SK-N-SH treated with all-trans-retinoic acid at 6 μM for 48 hours (cell line): ENCODE results near the gene PIWIL1.

Experiments used
- ATAC-seq: fragments of 200-7000 bp; cut with Tn5 transposase; 3 replicates; pipeline ENCODE4 v1.9.1; 2020; ENCODE audit warnings: mild to moderate bottlenecking, moderate library complexity
- ARNTL ChIP-seq: fragments of 450-650 bp; formaldehyde crosslinking; IDR thresholded peaks from 2 replicates; pipeline ENCODE4 v1.5.0; 2020; ENCODE audit warnings: low read depth, mild to moderate bottlenecking, moderate library complexity, borderline replicate concordance
- BACH2 ChIP-seq: fragments of 250-450 bp; sonication (Bioruptor Pico); IDR thresholded peaks from 2 replicates; pipeline ENCODE4 v1.9.0; 2021; ENCODE audit warnings: mild to moderate bottlenecking, borderline replicate concordance
- CSDC2 ChIP-seq: fragments of 250-450 bp; sonication (Bioruptor Pico); IDR thresholded peaks from 2 replicates; pipeline ENCODE4 v1.5.0; 2020; ENCODE audit warnings: mild to moderate bottlenecking, moderate library complexity
- ESRRG ChIP-seq: fragments of 250-450 bp; sonication (Bioruptor Pico); IDR thresholded peaks from 2 replicates; pipeline ENCODE4 v1.6.1; 2021; ENCODE audit warnings: mild to moderate bottlenecking
- ISL1 ChIP-seq: fragments of 250-450 bp; sonication (Bioruptor Pico); IDR thresholded peaks from 2 replicates; pipeline ENCODE4 v2.1.2; 2022; ENCODE audit warnings: mild to moderate bottlenecking, moderate library complexity
- OSR1 ChIP-seq: fragments of 250-450 bp; sonication (Bioruptor Pico); IDR thresholded peaks from 2 replicates; pipeline ENCODE4 v1.8.0; 2022; ENCODE audit warnings: moderate library complexity, mild to moderate bottlenecking, inconsistent platforms
- PPARA ChIP-seq: fragments of 250-450 bp; sonication (Bioruptor Pico); IDR thresholded peaks from 2 replicates; pipeline ENCODE4 v1.5.0; 2020; ENCODE audit warnings: mild to moderate bottlenecking, borderline replicate concordance
- RARB ChIP-seq: fragments of 250-450 bp; sonication (Bioruptor Pico); IDR thresholded peaks from 2 replicates; pipeline ENCODE4 v1.8.0; 2021; ENCODE audit warnings: mild to moderate bottlenecking, moderate library complexity
- SNAI2 ChIP-seq: fragments of 250-450 bp; sonication (Bioruptor Pico); IDR thresholded peaks from 2 replicates; pipeline ENCODE4 v1.5.0; 2020; ENCODE audit warnings: mild to moderate bottlenecking, moderate library complexity
- TCF4 ChIP-seq: fragments of 250-450 bp; sonication (Bioruptor Pico); IDR thresholded peaks from 2 replicates; pipeline ENCODE4 v1.8.0; 2021; ENCODE audit warnings: mild to moderate bottlenecking, moderate library complexity, borderline replicate concordance
- TOX ChIP-seq: fragments of 250-450 bp; sonication (Bioruptor Pico); IDR thresholded peaks from 2 replicates; pipeline ENCODE4 v1.8.0; 2021; ENCODE audit warnings: mild to moderate bottlenecking, moderate library complexity, borderline replicate concordance
- ZC3H10 ChIP-seq: fragments of 250-450 bp; sonication (Bioruptor Pico); IDR thresholded peaks from 2 replicates; pipeline ENCODE4 v1.5.1; 2021; ENCODE audit warnings: mild to moderate bottlenecking, moderate library complexity
- ZFP30 ChIP-seq: fragments of 450-650 bp; formaldehyde crosslinking; IDR thresholded peaks from 2 replicates; pipeline ENCODE4 v1.5.0; 2022; ENCODE audit warnings: mild to moderate bottlenecking, moderate library complexity
- ZNF565 ChIP-seq: fragments of 450-650 bp; formaldehyde crosslinking; conservative IDR thresholded peaks from 2 replicates; pipeline ENCODE4 v1.5.0; 2020; ENCODE audit warnings: low read depth, mild to moderate bottlenecking, moderate library complexity
- ZNF70 ChIP-seq: fragments of 450-650 bp; formaldehyde crosslinking; IDR thresholded peaks from 2 replicates; pipeline ENCODE4 v1.5.0; 2020; ENCODE audit warnings: mild to moderate bottlenecking, moderate library complexity
- ZNF8 ChIP-seq: fragments of 450-650 bp; formaldehyde crosslinking; IDR thresholded peaks from 2 replicates; pipeline ENCODE4 v1.5.0; 2020; ENCODE audit warnings: mild to moderate bottlenecking, moderate library complexity
- TF ChIP-seq, protein P1 (sequence below): fragments of 250-450 bp; sonication (Bioruptor Pico); IDR thresholded peaks from 2 replicates; pipeline ENCODE4 v1.5.1; 2021; ENCODE audit warnings: mild to moderate bottlenecking, moderate library complexity
- TF ChIP-seq, protein P2 (sequence below): fragments of 250-450 bp; sonication (Bioruptor Pico); IDR thresholded peaks from 2 replicates; pipeline ENCODE4 v1.5.0; 2020; ENCODE audit warnings: mild to moderate bottlenecking, moderate library complexity
- TF ChIP-seq, protein P3 (sequence below): fragments of 250-450 bp; sonication (Bioruptor Pico); IDR thresholded peaks from 2 replicates; pipeline ENCODE4 v1.8.0; 2020; ENCODE audit warnings: mild to moderate bottlenecking, moderate library complexity, borderline replicate concordance
- TF ChIP-seq, protein P4 (sequence below): fragments of 250-450 bp; sonication (Bioruptor Pico); IDR thresholded peaks from 2 replicates; pipeline ENCODE4 v1.8.0; 2021; ENCODE audit warnings: low read depth, mild to moderate bottlenecking, moderate library complexity, borderline replicate concordance
- TF ChIP-seq, protein P5 (sequence below): fragments of 250-450 bp; sonication (Bioruptor Pico); IDR thresholded peaks from 2 replicates; pipeline ENCODE4 v1.5.1; 2020; ENCODE audit warnings: low read depth, mild to moderate bottlenecking, moderate library complexity

The PIWIL1 gene

DNA sequence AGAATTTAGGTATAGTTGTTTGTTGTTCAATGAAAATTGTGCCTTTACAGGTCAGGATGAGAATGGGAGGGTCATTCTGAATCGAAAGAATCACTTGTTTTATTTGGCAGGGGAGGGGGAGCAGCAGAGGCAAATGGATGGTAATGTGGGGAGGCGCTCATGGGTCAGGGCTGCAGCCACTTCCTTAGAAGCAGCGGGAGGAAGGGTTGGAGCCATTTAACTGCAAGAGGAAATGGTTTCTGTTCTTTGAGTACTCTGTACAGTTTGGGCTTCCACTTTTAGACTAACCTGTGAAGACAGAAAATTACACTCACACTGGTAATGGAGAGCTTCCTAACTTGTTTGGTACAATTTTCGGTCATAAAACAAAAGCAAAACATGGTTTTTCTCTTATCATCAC lies 57.2 kb downstream of the PIWIL1 start:
- TF ChIP-seq ZC3H10 (CRISPR knock-in tag) (no peak), TCF4 (CRISPR knock-in tag) (no peak), ZNF70 (CRISPR knock-in tag) (no peak), OSR1 (no peak)
- TF ChIP-seq, protein P1, sequence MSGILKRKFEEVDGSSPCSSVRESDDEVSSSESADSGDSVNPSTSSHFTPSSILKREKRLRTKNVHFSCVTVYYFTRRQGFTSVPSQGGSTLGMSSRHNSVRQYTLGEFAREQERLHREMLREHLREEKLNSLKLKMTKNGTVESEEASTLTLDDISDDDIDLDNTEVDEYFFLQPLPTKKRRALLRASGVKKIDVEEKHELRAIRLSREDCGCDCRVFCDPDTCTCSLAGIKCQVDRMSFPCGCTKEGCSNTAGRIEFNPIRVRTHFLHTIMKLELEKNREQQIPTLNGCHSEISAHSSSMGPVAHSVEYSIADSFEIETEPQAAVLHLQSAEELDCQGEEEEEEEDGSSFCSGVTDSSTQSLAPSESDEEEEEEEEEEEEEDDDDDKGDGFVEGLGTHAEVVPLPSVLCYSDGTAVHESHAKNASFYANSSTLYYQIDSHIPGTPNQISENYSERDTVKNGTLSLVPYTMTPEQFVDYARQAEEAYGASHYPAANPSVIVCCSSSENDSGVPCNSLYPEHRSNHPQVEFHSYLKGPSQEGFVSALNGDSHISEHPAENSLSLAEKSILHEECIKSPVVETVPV (CRISPR knock-in tag): no peak
- TF ChIP-seq, all 23 proteins: peak for 0
- no peak for ATAC-seq

DNA sequence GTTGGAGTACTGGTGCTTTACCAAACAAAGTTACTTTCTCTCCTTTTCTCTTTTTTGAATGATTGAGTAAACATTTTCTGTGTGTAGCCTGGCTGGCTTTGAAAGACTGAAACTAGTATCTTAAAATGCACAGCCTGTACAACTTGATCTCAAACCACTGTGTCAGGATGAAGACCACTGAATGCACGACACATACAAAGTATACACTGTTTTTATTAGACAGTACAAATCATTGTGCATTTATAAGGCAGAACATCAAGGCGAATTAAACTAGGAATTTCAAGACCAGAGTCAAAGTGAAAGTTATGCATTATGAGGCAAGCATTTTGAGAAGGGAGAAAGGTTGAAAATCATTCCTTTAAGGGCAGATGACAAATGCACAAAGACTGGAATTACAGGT lies 59.0 kb downstream of the PIWIL1 start:
- ATAC-seq: no peak
- TF ChIP-seq ARNTL (CRISPR knock-in tag) (no peak), SNAI2 (CRISPR knock-in tag) (no peak), TOX (no peak), PPARA (CRISPR knock-in tag) (no peak), BACH2 (CRISPR knock-in tag) (no peak), CSDC2 (CRISPR knock-in tag) (no peak), ZFP30 (no peak), ZNF8 (CRISPR knock-in tag) (no peak), ZNF565 (CRISPR knock-in tag) (no peak), ZC3H10 (CRISPR knock-in tag) (no peak)
- TF ChIP-seq, protein P2, sequence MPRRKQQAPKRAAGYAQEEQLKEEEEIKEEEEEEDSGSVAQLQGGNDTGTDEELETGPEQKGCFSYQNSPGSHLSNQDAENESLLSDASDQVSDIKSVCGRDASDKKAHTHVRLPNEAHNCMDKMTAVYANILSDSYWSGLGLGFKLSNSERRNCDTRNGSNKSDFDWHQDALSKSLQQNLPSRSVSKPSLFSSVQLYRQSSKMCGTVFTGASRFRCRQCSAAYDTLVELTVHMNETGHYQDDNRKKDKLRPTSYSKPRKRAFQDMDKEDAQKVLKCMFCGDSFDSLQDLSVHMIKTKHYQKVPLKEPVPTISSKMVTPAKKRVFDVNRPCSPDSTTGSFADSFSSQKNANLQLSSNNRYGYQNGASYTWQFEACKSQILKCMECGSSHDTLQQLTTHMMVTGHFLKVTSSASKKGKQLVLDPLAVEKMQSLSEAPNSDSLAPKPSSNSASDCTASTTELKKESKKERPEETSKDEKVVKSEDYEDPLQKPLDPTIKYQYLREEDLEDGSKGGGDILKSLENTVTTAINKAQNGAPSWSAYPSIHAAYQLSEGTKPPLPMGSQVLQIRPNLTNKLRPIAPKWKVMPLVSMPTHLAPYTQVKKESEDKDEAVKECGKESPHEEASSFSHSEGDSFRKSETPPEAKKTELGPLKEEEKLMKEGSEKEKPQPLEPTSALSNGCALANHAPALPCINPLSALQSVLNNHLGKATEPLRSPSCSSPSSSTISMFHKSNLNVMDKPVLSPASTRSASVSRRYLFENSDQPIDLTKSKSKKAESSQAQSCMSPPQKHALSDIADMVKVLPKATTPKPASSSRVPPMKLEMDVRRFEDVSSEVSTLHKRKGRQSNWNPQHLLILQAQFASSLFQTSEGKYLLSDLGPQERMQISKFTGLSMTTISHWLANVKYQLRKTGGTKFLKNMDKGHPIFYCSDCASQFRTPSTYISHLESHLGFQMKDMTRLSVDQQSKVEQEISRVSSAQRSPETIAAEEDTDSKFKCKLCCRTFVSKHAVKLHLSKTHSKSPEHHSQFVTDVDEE (CRISPR knock-in tag): no peak
- TF ChIP-seq, protein P3, sequence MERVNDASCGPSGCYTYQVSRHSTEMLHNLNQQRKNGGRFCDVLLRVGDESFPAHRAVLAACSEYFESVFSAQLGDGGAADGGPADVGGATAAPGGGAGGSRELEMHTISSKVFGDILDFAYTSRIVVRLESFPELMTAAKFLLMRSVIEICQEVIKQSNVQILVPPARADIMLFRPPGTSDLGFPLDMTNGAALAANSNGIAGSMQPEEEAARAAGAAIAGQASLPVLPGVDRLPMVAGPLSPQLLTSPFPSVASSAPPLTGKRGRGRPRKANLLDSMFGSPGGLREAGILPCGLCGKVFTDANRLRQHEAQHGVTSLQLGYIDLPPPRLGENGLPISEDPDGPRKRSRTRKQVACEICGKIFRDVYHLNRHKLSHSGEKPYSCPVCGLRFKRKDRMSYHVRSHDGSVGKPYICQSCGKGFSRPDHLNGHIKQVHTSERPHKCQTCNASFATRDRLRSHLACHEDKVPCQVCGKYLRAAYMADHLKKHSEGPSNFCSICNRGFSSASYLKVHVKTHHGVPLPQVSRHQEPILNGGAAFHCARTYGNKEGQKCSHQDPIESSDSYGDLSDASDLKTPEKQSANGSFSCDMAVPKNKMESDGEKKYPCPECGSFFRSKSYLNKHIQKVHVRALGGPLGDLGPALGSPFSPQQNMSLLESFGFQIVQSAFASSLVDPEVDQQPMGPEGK: no peak
- TF ChIP-seq, protein P4, sequence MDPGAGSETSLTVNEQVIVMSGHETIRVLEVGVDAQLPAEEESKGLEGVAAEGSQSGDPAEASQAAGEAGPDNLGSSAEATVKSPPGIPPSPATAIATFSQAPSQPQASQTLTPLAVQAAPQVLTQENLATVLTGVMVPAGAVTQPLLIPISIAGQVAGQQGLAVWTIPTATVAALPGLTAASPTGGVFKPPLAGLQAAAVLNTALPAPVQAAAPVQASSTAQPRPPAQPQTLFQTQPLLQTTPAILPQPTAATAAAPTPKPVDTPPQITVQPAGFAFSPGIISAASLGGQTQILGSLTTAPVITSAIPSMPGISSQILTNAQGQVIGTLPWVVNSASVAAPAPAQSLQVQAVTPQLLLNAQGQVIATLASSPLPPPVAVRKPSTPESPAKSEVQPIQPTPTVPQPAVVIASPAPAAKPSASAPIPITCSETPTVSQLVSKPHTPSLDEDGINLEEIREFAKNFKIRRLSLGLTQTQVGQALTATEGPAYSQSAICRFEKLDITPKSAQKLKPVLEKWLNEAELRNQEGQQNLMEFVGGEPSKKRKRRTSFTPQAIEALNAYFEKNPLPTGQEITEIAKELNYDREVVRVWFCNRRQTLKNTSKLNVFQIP (CRISPR knock-in tag): no peak
- TF ChIP-seq, protein P5, sequence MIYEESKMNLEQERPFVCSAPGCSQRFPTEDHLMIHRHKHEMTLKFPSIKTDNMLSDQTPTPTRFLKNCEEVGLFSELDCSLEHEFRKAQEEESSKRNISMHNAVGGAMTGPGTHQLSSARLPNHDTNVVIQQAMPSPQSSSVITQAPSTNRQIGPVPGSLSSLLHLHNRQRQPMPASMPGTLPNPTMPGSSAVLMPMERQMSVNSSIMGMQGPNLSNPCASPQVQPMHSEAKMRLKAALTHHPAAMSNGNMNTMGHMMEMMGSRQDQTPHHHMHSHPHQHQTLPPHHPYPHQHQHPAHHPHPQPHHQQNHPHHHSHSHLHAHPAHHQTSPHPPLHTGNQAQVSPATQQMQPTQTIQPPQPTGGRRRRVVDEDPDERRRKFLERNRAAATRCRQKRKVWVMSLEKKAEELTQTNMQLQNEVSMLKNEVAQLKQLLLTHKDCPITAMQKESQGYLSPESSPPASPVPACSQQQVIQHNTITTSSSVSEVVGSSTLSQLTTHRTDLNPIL: no peak

DNA sequence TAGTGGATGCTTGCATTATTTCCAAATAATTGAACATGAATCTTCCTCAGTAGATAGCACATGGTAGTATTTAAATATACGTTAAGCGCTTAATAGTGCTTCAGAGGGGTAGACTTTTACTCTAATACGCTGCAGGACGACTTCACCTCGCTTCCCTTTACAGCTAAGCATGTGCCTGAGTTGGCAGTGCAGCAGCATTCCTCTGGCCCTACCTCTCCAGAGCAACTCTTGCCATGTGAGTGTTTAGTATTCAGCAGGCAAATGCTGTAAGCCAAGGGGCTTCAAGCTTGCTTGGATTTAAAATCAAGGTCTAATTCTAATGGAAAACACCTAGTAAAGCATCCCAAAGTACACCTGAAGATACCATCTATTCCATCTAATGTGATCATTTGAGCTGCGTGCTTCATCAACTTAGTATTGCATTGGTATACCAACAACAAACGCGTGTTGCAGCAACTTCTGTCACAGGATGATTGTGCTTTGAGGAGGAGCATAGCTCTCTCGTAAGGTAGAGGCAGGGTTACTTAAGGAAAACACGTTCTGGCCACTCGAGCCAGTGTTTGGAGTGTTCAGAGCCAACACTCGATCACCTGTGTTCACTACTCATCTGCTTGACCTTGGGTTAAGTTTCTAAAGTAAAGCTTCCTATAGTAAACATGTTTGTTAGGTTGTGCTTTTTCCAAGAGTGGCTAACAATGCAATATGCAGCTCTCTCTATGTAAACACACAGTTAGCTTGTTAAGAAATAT lies 60.6 kb downstream of the PIWIL1 start:
- no peak for ATAC-seq
- TF ChIP-seq ZNF70 (CRISPR knock-in tag) (no peak), ZC3H10 (CRISPR knock-in tag) (no peak), ESRRG (CRISPR knock-in tag) (no peak), OSR1 (no peak), ARNTL (CRISPR knock-in tag) (no peak), RARB (CRISPR knock-in tag) (no peak), TOX (no peak), BACH2 (CRISPR knock-in tag) (no peak), ISL1 (CRISPR knock-in tag) (no peak), ZNF8 (CRISPR knock-in tag) (no peak), ZNF565 (CRISPR knock-in tag) (no peak)
- TF ChIP-seq, protein P5: no peak
- TF ChIP-seq, protein P4 (CRISPR knock-in tag): no peak
- TF ChIP-seq, protein P3: no peak
